Measurements from ENCODE around the gene DOCK2. TPM values are rescaled to one million over a fixed set of nuclear protein-coding genes. Genes with fewer than 3 reads are reported as not detected.

DOCK2 gene
- total RNA-seq, 2 donors from 2014 or later: 32.1 to 40.3 TPM

DNA sequence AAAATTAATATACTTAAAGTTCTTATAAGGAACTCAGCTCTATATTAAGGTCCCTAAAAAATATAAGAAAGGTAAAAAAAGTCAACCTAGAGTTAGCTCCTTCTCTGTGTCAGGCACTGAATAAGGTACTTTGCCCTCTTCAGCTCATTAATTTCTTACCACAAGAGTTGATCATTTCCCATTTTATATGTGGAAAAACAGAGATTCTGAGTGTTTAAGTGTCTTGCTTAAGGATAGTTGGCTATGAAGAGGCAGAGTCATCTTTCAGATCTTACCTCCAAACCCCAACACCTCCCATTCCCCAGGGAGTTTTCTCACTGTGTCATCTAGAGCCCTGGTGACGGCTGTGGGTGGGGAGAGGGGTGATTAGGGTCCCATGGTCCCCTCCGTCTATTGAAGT lies 302.7 kb downstream of the DOCK2 start:
- no peak for TF ChIP-seq CTCF (IDR thresholded peaks at IDR 0.05)
- Histone ChIP-seq H3K36me3 (no peaks in the 10 kb centered on the region), H3K27me3 (replicated peaks; ENCODE audit: insufficient read depth) (no peaks in the 10 kb centered on the region), H3K4me1 (ENCODE audit: control insufficient read depth in 1 of 2, low read depth in 2 of 2) (no peaks in the 10 kb centered on the region), H3K27ac (no peak overlapping the region), H3K4me3 (no peak overlapping the region), H3K9me3 (no peaks in the 10 kb centered on the region)
- DNase-seq (ENCODE audit: low spot score): no peak
- no peak for ATAC-seq (ENCODE audit: insufficient number of reproducible peaks, low FRiP score, low read depth)

DNA sequence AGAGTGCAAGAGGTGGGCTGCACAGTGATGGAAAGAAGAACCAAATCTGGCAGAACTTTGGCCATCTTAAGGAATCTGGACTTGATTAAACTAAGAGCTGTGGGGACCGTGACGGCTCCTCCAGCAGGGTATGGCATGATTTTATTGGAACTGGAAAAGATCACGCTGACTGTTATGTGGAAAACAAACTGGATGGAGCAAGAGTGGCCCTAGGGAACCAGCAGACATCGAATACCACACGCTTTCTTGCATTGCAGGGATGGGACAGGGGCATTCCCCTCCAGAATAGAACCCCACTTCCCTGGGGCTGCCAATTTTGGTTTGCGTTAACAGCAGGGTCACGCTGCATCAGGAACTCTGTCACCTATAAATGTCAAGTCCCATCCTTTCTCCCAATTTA lies 304.5 kb downstream of the DOCK2 start:
- H3K27ac ChIP-seq: no peak overlapping the region
- H3K27me3 ChIP-seq (replicated peaks; ENCODE audit: insufficient read depth): no peaks in the 10 kb centered on the region
- H3K4me3 ChIP-seq: no peak overlapping the region
- H3K9me3 ChIP-seq: no peaks in the 10 kb centered on the region
- no peak for DNase-seq (ENCODE audit: low spot score)
- no peak for ATAC-seq (ENCODE audit: insufficient number of reproducible peaks, low FRiP score, low read depth)
- no peak for TF ChIP-seq CTCF (IDR thresholded peaks at IDR 0.05)
- H3K36me3 ChIP-seq: no peaks in the 10 kb centered on the region
- H3K4me1 ChIP-seq (ENCODE audit: control insufficient read depth in 1 of 2, low read depth in 2 of 2): no peaks in the 10 kb centered on the region

GRCh38 chr5:169942181-169942580 lies 305.1 kb downstream of the DOCK2 start:
- Histone ChIP-seq H3K27ac (no peak overlapping the region), H3K4me1 (ENCODE audit: control insufficient read depth in 1 of 2, low read depth in 2 of 2) (no peaks in the 10 kb centered on the region), H3K9me3 (no peaks in the 10 kb centered on the region), H3K36me3 (no peaks in the 10 kb centered on the region), H3K27me3 (replicated peaks; ENCODE audit: insufficient read depth) (no peaks in the 10 kb centered on the region), H3K4me3 (no peak overlapping the region)
- TF ChIP-seq CTCF (IDR thresholded peaks at IDR 0.05): no peak
- DNase-seq (ENCODE audit: low spot score) (no peak), ATAC-seq (ENCODE audit: insufficient number of reproducible peaks, low FRiP score, low read depth) (no peak)

DNA sequence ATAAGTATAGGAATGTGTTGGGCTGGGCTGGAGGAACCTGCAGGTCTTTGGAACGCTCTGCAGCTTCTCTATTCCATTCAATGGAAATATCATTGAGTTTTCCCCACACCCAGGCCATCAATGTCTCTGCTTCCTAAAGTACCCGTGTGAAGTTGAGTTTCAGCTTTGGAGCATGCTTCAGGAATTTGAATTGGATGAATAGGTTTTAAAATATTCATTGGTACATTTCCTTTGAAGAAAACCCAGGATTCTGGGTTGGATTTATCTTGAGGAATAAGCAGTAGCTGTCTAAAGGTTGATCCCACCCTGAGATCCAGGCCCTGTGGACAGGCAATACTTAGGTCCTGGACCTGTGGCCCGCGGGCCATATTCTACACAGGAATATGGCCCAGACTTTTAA lies 306.0 kb downstream of the DOCK2 start:
- Histone ChIP-seq H3K36me3 (no peaks in the 10 kb centered on the region), H3K4me3 (no peak overlapping the region), H3K27ac (no peak overlapping the region), H3K4me1 (ENCODE audit: control insufficient read depth in 1 of 2, low read depth in 2 of 2) (no peaks in the 10 kb centered on the region), H3K27me3 (replicated peaks; ENCODE audit: insufficient read depth) (no peaks in the 10 kb centered on the region), H3K9me3 (no peaks in the 10 kb centered on the region)
- ATAC-seq (ENCODE audit: insufficient number of reproducible peaks, low FRiP score, low read depth) (no peak), DNase-seq (ENCODE audit: low spot score) (no peak)
- TF ChIP-seq CTCF (IDR thresholded peaks at IDR 0.05): no peak

DNA sequence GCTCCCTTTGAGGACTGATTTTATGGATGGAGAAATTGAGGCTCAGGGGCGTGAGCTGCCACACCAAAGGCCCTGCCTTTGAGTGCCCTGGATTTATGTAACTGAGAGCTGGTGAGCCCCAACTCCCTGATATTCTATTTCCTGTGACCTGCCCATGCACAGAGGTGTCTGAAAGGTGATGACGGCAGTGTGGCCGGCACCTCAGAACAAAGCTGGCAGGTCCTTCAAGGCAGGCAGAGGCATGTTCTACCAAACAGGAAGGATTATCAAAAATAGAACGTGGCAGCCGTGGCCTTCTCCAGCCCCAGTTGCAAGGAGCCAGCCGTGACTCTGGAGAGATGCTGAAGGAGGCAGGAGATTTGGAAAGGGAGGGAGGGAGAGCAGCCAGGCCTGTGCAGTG lies 307.0 kb downstream of the DOCK2 start:
- Histone ChIP-seq H3K27ac (no peak overlapping the region), H3K36me3 (no peaks in the 10 kb centered on the region), H3K4me1 (ENCODE audit: control insufficient read depth in 1 of 2, low read depth in 2 of 2) (no peaks in the 10 kb centered on the region), H3K9me3 (no peaks in the 10 kb centered on the region), H3K4me3 (no peak overlapping the region), H3K27me3 (replicated peaks; ENCODE audit: insufficient read depth) (no peaks in the 10 kb centered on the region)
- ATAC-seq (ENCODE audit: insufficient number of reproducible peaks, low FRiP score, low read depth): no peak
- TF ChIP-seq CTCF (IDR thresholded peaks at IDR 0.05): no peak
- DNase-seq (ENCODE audit: low spot score): no peak
